Activated naive CD8-positive, alpha-beta T cell treated with anti-CD3 and anti-CD28 coated beads for 36 hours (primary cell): ENCODE data around the gene TAF4. TPM values are rescaled to one million over a fixed set of nuclear protein-coding genes. Genes with fewer than 3 reads are reported as not detected.

Experiments used
- DNase-seq: peaks from one replicate; pipeline ENCODE4 v3.0.0; 2021
- H3K27ac Mint-ChIP-seq: one replicate; pipeline ENCODE4 v1.8.0; 2022; ENCODE audit warnings: mild to moderate bottlenecking, moderate library complexity, mixed read lengths
- H3K27me3 Mint-ChIP-seq: one replicate; pipeline ENCODE4 v1.8.0; 2022; ENCODE audit warnings: mild to moderate bottlenecking, mixed read lengths
- H3K36me3 Mint-ChIP-seq: one replicate; pipeline ENCODE4 v1.8.0; 2021; ENCODE audit warnings: mild to moderate bottlenecking, mixed read lengths
- H3K4me1 Mint-ChIP-seq: one replicate; pipeline ENCODE4 v1.8.0; 2021; ENCODE audit warnings: mixed read lengths
- H3K4me3 Mint-ChIP-seq: one replicate; pipeline ENCODE4 v1.8.0; 2022; ENCODE audit warnings: mild to moderate bottlenecking, moderate library complexity, mixed read lengths
- H3K9me3 Mint-ChIP-seq: one replicate; pipeline ENCODE4 v1.8.0; 2022; ENCODE audit warnings: mixed read lengths
- total RNA-seq, 2 experiments: library from RNA; stranded (reverse); gene quantifications; one replicate each; pipeline ENCODE4 v1.2.3, GENCODE V29; 2021

The TAF4 gene
- total RNA-seq, 2 experiments from 2014 or later, result 15.2 to 16.4 TPM

GRCh38 chr20:61934716-61935530, 130.8 kb downstream of the TAF4 start:
- DNase-seq, result no peak
- no peak overlapping the region for H3K4me3 Mint-ChIP-seq
- no peaks in the 10 kb centered on the region for H3K4me1 Mint-ChIP-seq
- H3K36me3 Mint-ChIP-seq, result no peaks in the 10 kb centered on the region
- no peaks in the 10 kb centered on the region for H3K9me3 Mint-ChIP-seq
- H3K27ac Mint-ChIP-seq, result no peak overlapping the region
- H3K27me3 Mint-ChIP-seq, result no peaks in the 10 kb centered on the region

- H3K27ac Mint-ChIP-seq, result no peak overlapping the region
- H3K4me1 Mint-ChIP-seq, result no peaks in the 10 kb centered on the region
- H3K4me3 Mint-ChIP-seq, result no peak overlapping the region
- H3K9me3 Mint-ChIP-seq, result no peaks in the 10 kb centered on the region
- no peaks in the 10 kb centered on the region for H3K27me3 Mint-ChIP-seq
- DNase-seq, result no peak
- no peaks in the 10 kb centered on the region for H3K36me3 Mint-ChIP-seq
Observed at GRCh38 chr20:61933951-61934715, 131.5 kb downstream of the TAF4 start.

DNA sequence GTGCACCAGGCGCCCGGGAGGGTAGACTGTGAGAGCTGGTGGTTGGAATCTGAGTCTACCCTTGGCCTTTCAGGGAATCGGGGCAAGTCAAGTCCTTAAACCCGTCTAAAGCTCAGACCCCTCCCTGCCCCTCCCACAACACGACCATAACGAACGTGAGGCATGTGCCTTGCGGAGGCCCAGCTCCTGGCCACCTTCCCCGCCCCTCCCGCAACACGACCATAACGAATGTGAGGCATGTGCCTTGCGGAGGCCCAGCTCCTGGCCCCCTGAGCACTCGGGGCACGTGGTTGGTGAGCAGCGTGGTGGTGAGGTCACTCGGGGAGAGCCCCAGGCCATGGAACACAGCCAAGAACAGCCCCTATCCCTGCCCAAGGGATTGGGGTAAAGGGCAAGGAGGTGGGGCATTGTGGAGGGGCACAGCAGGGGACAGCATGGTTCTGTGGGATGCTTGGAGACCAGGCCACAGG, 132.2 kb downstream of the TAF4 start:
- no peaks in the 10 kb centered on the region for H3K27me3 Mint-ChIP-seq
- H3K36me3 Mint-ChIP-seq, result no peaks in the 10 kb centered on the region
- H3K27ac Mint-ChIP-seq, result no peak overlapping the region
- no peak for DNase-seq
- H3K9me3 Mint-ChIP-seq, result no peaks in the 10 kb centered on the region
- H3K4me3 Mint-ChIP-seq, result no peak overlapping the region
- H3K4me1 Mint-ChIP-seq, result no peaks in the 10 kb centered on the region

GRCh38 chr20:61932711-61933480, 132.8 kb downstream of the TAF4 start:
- H3K27me3 Mint-ChIP-seq, result no peaks in the 10 kb centered on the region
- H3K4me1 Mint-ChIP-seq, result no peaks in the 10 kb centered on the region
- H3K27ac Mint-ChIP-seq, result no peak overlapping the region
- no peak overlapping the region for H3K4me3 Mint-ChIP-seq
- DNase-seq, result no peak
- H3K9me3 Mint-ChIP-seq, result no peaks in the 10 kb centered on the region
- H3K36me3 Mint-ChIP-seq, result no peaks in the 10 kb centered on the region

GRCh38 chr20:61932199-61932592, 133.5 kb downstream of the TAF4 start:
- Mint-ChIP-seq H3K4me3 (no peak overlapping the region), H3K36me3 (no peaks in the 10 kb centered on the region), H3K27ac (no peak overlapping the region), H3K4me1 (no peaks in the 10 kb centered on the region), H3K27me3 (no peaks in the 10 kb centered on the region), H3K9me3 (no peaks in the 10 kb centered on the region)
- DNase-seq, result no peak

- H3K27ac Mint-ChIP-seq, result no peak overlapping the region
Observed at GRCh38 chr20:61931476-61932198, 134.0 kb downstream of the TAF4 start.

DNA sequence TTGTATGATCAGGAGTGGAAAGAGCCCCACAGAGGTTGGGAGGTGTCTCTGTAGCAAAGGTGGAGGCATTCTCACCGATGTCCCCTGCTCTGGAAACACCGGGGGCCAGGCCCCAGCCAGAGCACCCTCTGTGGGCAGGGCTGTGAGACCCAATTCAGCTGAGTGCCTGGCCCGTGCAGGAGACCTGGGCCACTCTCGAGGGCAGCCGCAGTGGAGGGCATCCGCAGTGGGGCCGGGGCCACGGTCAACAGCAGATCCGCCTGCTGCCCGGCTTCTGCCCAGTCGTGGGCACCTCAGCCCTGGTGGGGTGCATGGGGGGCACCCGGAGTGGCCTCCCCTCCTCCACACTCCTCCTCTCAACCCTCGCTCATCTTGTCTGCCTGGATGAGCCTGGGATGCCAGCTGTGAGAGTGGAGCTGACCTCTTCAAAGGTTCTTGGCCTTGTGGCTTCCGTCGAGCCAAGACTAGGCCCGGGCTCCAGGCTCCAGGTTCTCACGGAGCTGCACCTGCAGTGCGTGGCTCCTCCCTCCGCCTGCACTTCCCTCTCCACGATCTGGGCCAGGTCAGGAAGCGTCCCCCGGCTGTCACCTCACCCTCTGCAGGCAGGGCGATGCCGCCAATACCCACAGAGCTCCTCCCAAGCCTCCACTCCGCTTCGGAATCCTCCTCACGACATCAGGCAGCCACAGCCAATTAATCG, 134.8 kb downstream of the TAF4 start:
- Mint-ChIP-seq H3K4me1 (no peaks in the 10 kb centered on the region), H3K27ac (no peak overlapping the region)
- no peak for DNase-seq

More at GRCh38 chr20:61931476-61932198, 134.0 kb downstream of the TAF4 start:
- DNase-seq, result no peak
- Mint-ChIP-seq H3K9me3 (no peaks in the 10 kb centered on the region), H3K4me3 (no peak overlapping the region), H3K27me3 (no peaks in the 10 kb centered on the region), H3K36me3 (no peaks in the 10 kb centered on the region), H3K4me1 (no peaks in the 10 kb centered on the region)

DNA sequence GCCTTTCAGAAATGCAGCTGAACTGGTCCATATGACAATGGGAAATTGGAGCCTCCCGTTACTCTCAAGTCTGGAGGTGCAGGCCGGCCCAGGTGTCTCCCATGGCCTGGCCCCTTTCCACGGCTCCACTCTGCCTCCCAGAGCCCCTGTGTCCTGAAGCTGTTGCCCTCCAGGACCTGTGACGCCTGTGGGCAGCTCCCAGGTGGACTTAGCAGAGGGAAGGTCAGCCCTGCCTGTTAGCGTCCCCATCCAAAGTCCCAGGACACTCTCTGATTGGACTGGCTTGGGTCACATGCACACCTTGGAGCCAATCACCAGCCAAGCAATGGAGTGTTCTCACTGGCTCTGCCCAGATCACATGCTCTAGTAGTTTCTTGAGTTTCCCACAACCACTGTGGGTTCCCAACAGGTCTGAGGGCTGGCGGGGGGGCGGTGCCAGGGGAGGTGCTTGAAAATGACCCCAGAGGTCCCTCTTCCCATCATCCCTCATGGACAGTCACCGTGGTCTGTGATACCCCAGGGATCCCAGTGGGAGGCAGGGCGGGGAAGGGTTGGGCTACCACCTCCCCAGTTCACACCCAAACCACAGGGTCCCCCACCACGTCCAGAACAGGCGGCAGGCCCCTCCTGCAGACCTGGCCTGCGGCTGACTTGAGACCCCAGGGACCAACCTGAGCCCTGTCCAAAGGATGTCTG, 135.6 kb downstream of the TAF4 start:
- Mint-ChIP-seq H3K27ac (no peak overlapping the region), H3K36me3 (no peaks in the 10 kb centered on the region), H3K4me3 (no peak overlapping the region), H3K4me1 (no peaks in the 10 kb centered on the region), H3K27me3 (no peaks in the 10 kb centered on the region), H3K9me3 (no peaks in the 10 kb centered on the region)
- no peak for DNase-seq

More for the DNA sequence above, 134.8 kb downstream of the TAF4 start:
- Mint-ChIP-seq H3K4me3 (no peak overlapping the region), H3K36me3 (no peaks in the 10 kb centered on the region), H3K27me3 (no peaks in the 10 kb centered on the region), H3K9me3 (no peaks in the 10 kb centered on the region)

- H3K27me3 Mint-ChIP-seq, result no peaks in the 10 kb centered on the region
- H3K4me1 Mint-ChIP-seq, result no peaks in the 10 kb centered on the region
- no peak for DNase-seq
- H3K36me3 Mint-ChIP-seq, result no peaks in the 10 kb centered on the region
- no peak overlapping the region for H3K27ac Mint-ChIP-seq
- no peak overlapping the region for H3K4me3 Mint-ChIP-seq
- no peaks in the 10 kb centered on the region for H3K9me3 Mint-ChIP-seq
Observed at GRCh38 chr20:61929561-61929960, 136.1 kb downstream of the TAF4 start.

DNA sequence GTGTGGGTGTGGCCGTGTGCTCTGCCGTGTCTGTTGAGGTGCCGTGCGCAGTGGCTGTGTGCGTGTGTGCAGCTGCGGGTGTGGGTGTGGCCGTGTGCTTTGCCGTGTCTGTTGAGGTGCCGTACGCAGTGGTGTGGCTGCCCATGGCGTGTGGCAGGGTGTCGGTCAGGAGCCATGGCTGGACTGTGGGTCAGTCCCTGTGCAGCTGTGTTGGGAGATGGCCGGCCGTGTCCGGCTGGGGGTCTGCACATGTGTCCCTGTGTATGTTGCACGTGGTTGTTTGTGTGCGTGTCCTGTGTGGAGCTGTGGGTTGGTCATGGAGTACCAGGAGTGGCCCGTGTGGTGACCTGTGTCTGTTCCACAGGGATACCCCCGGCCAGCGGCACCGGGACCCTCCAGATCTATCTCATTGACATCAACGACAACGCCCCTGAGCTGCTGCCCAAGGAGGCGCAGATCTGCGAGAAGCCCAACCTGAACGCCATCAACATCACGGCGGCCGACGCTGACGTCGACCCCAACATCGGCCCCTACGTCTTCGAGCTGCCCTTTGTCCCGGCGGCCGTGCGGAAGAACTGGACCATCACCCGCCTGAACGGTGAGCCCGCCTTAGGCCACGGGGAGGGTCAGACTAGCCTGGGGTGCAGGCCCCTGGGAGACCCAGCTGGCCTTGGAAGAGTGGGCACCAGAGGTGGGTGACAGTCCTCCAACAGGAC, 137.7 kb downstream of the TAF4 start:
- no peaks in the 10 kb centered on the region for H3K36me3 Mint-ChIP-seq
- no peak overlapping the region for H3K4me3 Mint-ChIP-seq
- DNase-seq, result no peak
- no peak overlapping the region for H3K27ac Mint-ChIP-seq
- no peaks in the 10 kb centered on the region for H3K27me3 Mint-ChIP-seq
- no peaks in the 10 kb centered on the region for H3K4me1 Mint-ChIP-seq
- no peaks in the 10 kb centered on the region for H3K9me3 Mint-ChIP-seq

- no peaks in the 10 kb centered on the region for H3K27me3 Mint-ChIP-seq
- no peaks in the 10 kb centered on the region for H3K36me3 Mint-ChIP-seq
- no peaks in the 10 kb centered on the region for H3K9me3 Mint-ChIP-seq
- H3K4me3 Mint-ChIP-seq, result no peak overlapping the region
- no peak overlapping the region for H3K27ac Mint-ChIP-seq
- DNase-seq, result no peak
- no peaks in the 10 kb centered on the region for H3K4me1 Mint-ChIP-seq
Observed at GRCh38 chr20:61927193-61927825, 138.4 kb downstream of the TAF4 start.

DNA sequence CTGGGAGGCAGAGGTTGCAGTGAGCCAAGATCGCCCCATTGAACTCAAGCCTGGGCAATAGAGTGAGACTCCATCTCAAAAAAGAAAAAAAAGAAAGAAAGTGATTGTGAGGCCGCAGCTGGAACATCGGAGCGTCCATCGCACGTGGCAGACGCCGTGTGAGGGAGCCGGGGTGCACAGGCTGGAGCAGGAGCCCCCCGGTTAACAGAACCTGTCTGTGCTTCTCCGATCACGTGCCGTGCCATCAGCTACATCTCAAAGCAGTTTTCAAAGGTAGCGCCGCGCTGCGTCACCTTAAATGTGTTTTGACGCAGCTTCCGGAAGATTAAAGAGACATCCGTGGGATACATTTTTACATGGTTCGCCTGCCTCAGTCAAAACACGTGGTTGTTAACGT, 138.9 kb downstream of the TAF4 start:
- Mint-ChIP-seq H3K9me3 (no peaks in the 10 kb centered on the region), H3K27me3 (no peaks in the 10 kb centered on the region), H3K27ac (no peak overlapping the region), H3K4me3 (no peak overlapping the region), H3K4me1 (no peaks in the 10 kb centered on the region), H3K36me3 (no peaks in the 10 kb centered on the region)
- DNase-seq, result no peak

- Mint-ChIP-seq H3K27me3 (no peaks in the 10 kb centered on the region), H3K27ac (no peak overlapping the region), H3K9me3 (no peaks in the 10 kb centered on the region), H3K36me3 (no peaks in the 10 kb centered on the region), H3K4me3 (no peak overlapping the region), H3K4me1 (no peaks in the 10 kb centered on the region)
- DNase-seq, result no peak
Observed at GRCh38 chr20:61926253-61926613, 139.4 kb downstream of the TAF4 start.
